Measurements from ENCODE around the gene MFSD2B. TPM values are rescaled to one million over a fixed set of nuclear protein-coding genes. Genes with fewer than 3 reads are reported as not detected.

Gene MFSD2B
- total and polyA plus RNA-seq, 2 donors (not counting 3 experiments of a cell fraction or from before 2014, with no cell fraction given), result 0.29 to 0.82 TPM

DNA sequence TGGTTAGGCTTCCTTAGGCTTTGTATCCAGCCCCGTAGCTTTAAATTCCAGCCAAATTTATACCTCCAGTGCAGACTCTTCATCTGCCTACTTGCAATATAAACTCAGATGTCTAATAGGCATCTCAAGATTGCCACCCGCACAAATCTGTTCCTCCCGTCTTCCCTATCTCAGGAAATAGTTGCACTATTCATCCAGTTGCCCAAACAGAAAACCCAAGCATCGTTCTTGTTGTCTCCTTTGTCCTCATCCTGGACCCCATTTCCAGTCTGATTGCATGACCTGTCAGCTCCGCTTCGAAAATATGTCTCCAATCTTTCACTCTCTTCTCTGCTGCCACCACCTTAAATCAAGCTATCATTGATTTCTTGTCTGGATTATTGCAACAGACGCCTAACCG lies 41.9 kb downstream of the MFSD2B start:
- H3K36me3 ChIP-seq (ENCODE audit: control insufficient read depth in 2 of 2, extremely low read depth in 1 of 2, insufficient read depth in 2 of 2, low read length in 2 of 2), result no peaks in the 10 kb centered on the region
- H3K9ac ChIP-seq (replicated peaks; ENCODE audit: extremely low read depth, insufficient read depth, low read length), result no peak overlapping the region
- intact Hi-C loops (cut with micrococcal nuclease), result no loop called here
- ChIA-PET POLR2A (interaction anchor here (0.7 kb wide), 1 partner anchor 28 kb away, joined by 6 read pairs; no protein-coding TSS in a partner anchor), CTCF (interaction anchor here (0.9 to 2.7 kb wide), 5 partner anchors 10 to 227 kb away, joined by 3 to 8 read pairs (median 3); no protein-coding TSS in a partner anchor)
- H3K9me3 ChIP-seq (replicated peaks; ENCODE audit: control insufficient read depth, insufficient read depth, low read length), result no peaks in the 10 kb centered on the region
- H3K9me1 ChIP-seq (replicated peaks; ENCODE audit: control insufficient read depth, extremely low read depth, insufficient read depth, low read length), result no peaks in the 10 kb centered on the region
- FAIRE-seq, result no peak
- no peaks in the 10 kb centered on the region for H3K79me2 ChIP-seq (ENCODE audit: control insufficient read depth, insufficient read depth, low read length)
- H3K27ac ChIP-seq (ENCODE audit: insufficient read depth, low read depth, low read length), result no peak overlapping the region
- no peaks in the 10 kb centered on the region for H4K20me1 ChIP-seq (replicated peaks; ENCODE audit: control insufficient read depth, extremely low read depth, insufficient read depth, low read length)
- H3K4me1 ChIP-seq (ENCODE audit: control insufficient read depth, extremely low read depth, insufficient read depth, low read length), result peaks cover 17% of the 10 kb centered on the region
- H3K27me3 ChIP-seq (ENCODE audit: control insufficient read depth in 2 of 2, insufficient read depth in 2 of 2, low read length in 2 of 2), result no peaks in the 10 kb centered on the region
- TF ChIP-seq FOS (IDR thresholded peaks at IDR 0.05; ENCODE audit: borderline replicate concordance, insufficient read depth, low read length) (no peak), POLR2AphosphoS5 (IDR thresholded peaks at IDR 0.05; ENCODE audit: insufficient read depth, low read depth, low read length) (no peak), JUN (IDR thresholded peaks at IDR 0.05; ENCODE audit: borderline replicate concordance, insufficient read depth, insufficient read length, low read depth) (no peak), EZH2 (IDR thresholded peaks at IDR 0.05; ENCODE audit: borderline replicate concordance, low read depth, low read length, severe bottlenecking) (no peak), CTCF (IDR thresholded peaks at IDR 0.05; ENCODE audit: extremely low read depth in 1 of 2, insufficient read depth in 1 of 2, low read depth in 1 of 2, low read length in 2 of 2) (no peak), GATA2 (IDR thresholded peaks at IDR 0.05; ENCODE audit: insufficient read depth, insufficient read length, low read depth, low read length) (no peak)
- TF ChIP-seq, protein P1, sequence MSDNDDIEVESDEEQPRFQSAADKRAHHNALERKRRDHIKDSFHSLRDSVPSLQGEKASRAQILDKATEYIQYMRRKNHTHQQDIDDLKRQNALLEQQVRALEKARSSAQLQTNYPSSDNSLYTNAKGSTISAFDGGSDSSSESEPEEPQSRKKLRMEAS (IDR thresholded peaks at IDR 0.05; ENCODE audit: insufficient read depth, insufficient read length), result no peak
- dilution Hi-C loops (cut with MboI; ENCODE audit: extremely low pct_ligation_motif_present, low sequenced_read_pairs), result no loop called here
- DNase-seq (ENCODE audit: low read depth, low spot score), result no peak
- H3K4me2 ChIP-seq (ENCODE audit: insufficient read depth, low read length), result no peak overlapping the region
- H2AFZ ChIP-seq (ENCODE audit: low read depth, low read length), result no peak overlapping the region
- no peak overlapping the region for H3K4me3 ChIP-seq (replicated peaks in 1 of 3; ENCODE audit: insufficient read depth in 1 of 3, low read depth in 1 of 3, low read length in 3 of 3)
- no TSS peak for BruUV-seq (replicated peaks)
